Fibroblast of villous mesenchyme (primary cell): Measurements from ENCODE around the gene ANGPTL1. TPM values are rescaled to one million over a fixed set of nuclear protein-coding genes. Genes with fewer than 3 reads are reported as not detected.

Experiments used
- DNase-seq: peaks from one replicate; pipeline ENCODE4 v3.0.0-alpha.2; 2010; ENCODE audit warnings: low read depth
- H3K4me3 ChIP-seq: 2 replicates; pipeline ENCODE4 v1.5.1; 2011; ENCODE audit warnings: low read depth, mild to moderate bottlenecking, low read length
- total RNA-seq: library from RNA; depleted of rRNA; stranded (reverse); fragments of >200 nt; gene quantifications from 2 replicates; pipeline ENCODE4 v1.2.3, GENCODE V29; 2012
- TF ChIP-seq, protein P1 (sequence below): IDR thresholded peaks from 2 replicates; pipeline ENCODE4 v1.5.1; 2012; ENCODE audit warnings: low read depth, mild to moderate bottlenecking, low read length; ENCODE audit not compliant: insufficient read depth

Gene ANGPTL1
- total RNA-seq, 1 donor, result 4.3 TPM

- H3K4me3 ChIP-seq, result no peak overlapping the region
- TF ChIP-seq, protein P1, sequence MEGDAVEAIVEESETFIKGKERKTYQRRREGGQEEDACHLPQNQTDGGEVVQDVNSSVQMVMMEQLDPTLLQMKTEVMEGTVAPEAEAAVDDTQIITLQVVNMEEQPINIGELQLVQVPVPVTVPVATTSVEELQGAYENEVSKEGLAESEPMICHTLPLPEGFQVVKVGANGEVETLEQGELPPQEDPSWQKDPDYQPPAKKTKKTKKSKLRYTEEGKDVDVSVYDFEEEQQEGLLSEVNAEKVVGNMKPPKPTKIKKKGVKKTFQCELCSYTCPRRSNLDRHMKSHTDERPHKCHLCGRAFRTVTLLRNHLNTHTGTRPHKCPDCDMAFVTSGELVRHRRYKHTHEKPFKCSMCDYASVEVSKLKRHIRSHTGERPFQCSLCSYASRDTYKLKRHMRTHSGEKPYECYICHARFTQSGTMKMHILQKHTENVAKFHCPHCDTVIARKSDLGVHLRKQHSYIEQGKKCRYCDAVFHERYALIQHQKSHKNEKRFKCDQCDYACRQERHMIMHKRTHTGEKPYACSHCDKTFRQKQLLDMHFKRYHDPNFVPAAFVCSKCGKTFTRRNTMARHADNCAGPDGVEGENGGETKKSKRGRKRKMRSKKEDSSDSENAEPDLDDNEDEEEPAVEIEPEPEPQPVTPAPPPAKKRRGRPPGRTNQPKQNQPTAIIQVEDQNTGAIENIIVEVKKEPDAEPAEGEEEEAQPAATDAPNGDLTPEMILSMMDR, result no peak
- DNase-seq, result peak; percentile 3
Measured at GRCh38 chr1:178819123-178819522, 51.8 kb downstream of the ANGPTL1 start.

GRCh38 chr1:178818416-178818815, 52.5 kb downstream of the ANGPTL1 start:
- peak; percentile 16 for DNase-seq
- TF ChIP-seq, protein P1, result no peak
- no peak overlapping the region for H3K4me3 ChIP-seq

- TF ChIP-seq, protein P1, result no peak
- no peak overlapping the region for H3K4me3 ChIP-seq
- no peak for DNase-seq
Measured at GRCh38 chr1:178810585-178810984, 60.3 kb downstream of the ANGPTL1 start.

DNA sequence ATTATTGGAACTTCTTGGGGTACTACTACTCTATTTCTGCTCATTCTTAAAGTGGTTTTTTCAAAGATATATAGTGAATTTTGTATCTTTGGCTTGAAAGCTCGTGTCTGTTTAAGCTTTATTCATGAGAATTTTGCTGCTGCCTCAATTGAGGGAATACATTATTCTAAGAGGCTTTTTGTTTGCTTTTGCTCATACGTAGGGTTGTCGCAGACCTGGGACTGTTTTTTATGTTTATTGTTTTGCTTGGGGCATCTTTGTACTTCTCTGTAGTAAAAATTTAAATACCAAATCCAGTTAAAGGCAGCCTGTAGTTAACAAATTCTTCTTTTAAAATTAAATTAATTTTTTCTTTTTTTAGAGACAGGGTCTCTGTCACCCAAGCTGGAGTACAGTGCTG, 62.3 kb downstream of the ANGPTL1 start:
- DNase-seq, result no peak
- TF ChIP-seq, protein P1, result no peak
- no peak overlapping the region for H3K4me3 ChIP-seq

DNA sequence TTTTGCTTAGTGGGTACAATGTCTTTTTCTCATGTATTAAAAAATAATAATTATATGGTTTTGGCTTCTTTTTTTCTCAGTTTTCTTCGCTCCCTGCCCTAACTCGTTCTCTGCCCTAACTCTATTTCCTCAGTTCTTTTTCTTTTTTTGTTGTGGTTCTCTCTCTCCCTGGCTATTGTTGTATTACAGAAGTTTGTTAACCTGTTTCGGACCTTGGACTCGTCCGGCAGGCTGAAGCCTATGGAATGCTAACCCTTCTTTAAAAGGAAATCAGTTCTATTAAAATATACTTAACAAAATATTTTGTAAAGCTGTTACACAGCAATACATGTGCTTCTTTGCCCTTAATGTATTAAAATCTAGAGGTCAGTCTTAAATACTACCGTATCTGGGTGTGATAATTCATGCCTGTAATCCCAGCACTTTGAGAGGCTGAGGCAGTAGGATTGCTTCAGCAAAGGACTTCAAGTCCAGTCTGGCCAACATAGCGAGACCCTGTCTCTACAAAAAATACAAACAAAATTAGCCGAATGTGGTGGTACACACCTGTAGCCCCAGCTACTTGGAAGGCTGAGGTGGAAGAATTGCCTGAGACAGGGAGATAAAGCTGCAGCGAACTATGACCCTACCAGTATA, 64.1 kb downstream of the ANGPTL1 start:
- TF ChIP-seq, protein P1, result no peak
- no peak for DNase-seq
- H3K4me3 ChIP-seq, result no peak overlapping the region

DNA sequence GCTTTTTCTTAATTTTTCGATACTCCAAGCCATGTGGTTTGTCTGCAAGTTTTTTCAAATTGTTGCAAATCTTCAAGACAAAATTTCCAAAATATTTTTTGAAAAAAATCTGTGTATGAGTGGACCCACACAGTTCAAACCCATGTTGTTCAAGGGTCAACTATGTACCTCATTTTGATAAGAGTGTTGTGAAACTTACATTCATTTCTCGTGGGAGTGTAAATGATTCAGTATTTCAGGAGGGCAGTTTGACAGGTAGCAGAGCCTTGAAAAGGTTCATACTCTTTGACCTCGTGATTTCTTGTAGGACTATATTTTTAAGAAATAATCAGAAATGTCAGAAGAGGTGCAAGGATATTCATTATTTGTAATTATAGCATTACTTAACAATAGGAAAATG, 68.0 kb downstream of the ANGPTL1 start:
- no peak overlapping the region for H3K4me3 ChIP-seq
- TF ChIP-seq, protein P1, result no peak
- DNase-seq, result no peak

Other genes starting within 250 kb of the ANGPTL1 start
- 38.0 and 41.6 TPM in 2 replicates for gene RALGPS2, start 145.8 kb downstream of the ANGPTL1 start, total RNA-seq
- gene FAM20B, start 154.8 kb upstream of the ANGPTL1 start, total RNA-seq, result 32.5 and 42.7 TPM in 2 replicates
- 35.4 and 41.2 TPM in 2 replicates for gene TOR3A, start 211.0 kb upstream of the ANGPTL1 start, total RNA-seq